Fibroblast of pulmonary artery (primary cell): ENCODE results near the gene PYGB.

Experiments
- DNase-seq: peaks from one replicate; pipeline ENCODE4 v3.0.0-alpha.2; 2010; ENCODE audit warnings: low read depth
- H3K4me3 ChIP-seq: replicated peaks from 2 replicates; pipeline ENCODE4 v1.5.1; 2011; ENCODE audit warnings: low read depth, mild to moderate bottlenecking, control low read depth, low read length, moderate library complexity
- CTCF ChIP-seq: IDR thresholded peaks from 2 replicates; pipeline ENCODE4 v1.5.1; 2011; ENCODE audit warnings: mild to moderate bottlenecking, control low read depth, low read length, inconsistent platforms; ENCODE audit errors: missing control alignments

Gene PYGB

GRCh38 chr20:25303292-25304024 is 55.6 kb downstream of the PYGB start:
- TF ChIP-seq CTCF: no peak
- no peak overlapping the region for H3K4me3 ChIP-seq
- no peak for DNase-seq

- TF ChIP-seq CTCF: no peak
- no peak for DNase-seq
- no peak overlapping the region for H3K4me3 ChIP-seq
Measured at GRCh38 chr20:25304025-25304549, 56.2 kb downstream of the PYGB start.

GRCh38 chr20:25306991-25307903 is 59.4 kb downstream of the PYGB start:
- no peak for DNase-seq
- TF ChIP-seq CTCF: no peak
- no peak overlapping the region for H3K4me3 ChIP-seq

GRCh38 chr20:25308083-25308491 is 60.2 kb downstream of the PYGB start:
- no peak overlapping the region for H3K4me3 ChIP-seq
- DNase-seq: no peak
- TF ChIP-seq CTCF: no peak

- DNase-seq: peak; percentile 52
- H3K4me3 ChIP-seq: no peak overlapping the region
- TF ChIP-seq CTCF: no peak
Measured at GRCh38 chr20:25308671-25309394, 60.9 kb downstream of the PYGB start.

GRCh38 chr20:25309395-25310267 is 61.7 kb downstream of the PYGB start:
- peak; percentile 50 for DNase-seq

More at GRCh38 chr20:25309395-25310267, 61.7 kb downstream of the PYGB start:
- H3K4me3 ChIP-seq: no peak overlapping the region
- no peak for TF ChIP-seq CTCF
